Activated CD8-positive, alpha-beta memory T cell treated with anti-CD3 and anti-CD28 coated beads, Interleukin-2, amount 50 U/mL, for 1 hour (primary cell): Measurements from ENCODE around the gene PLG.
"Not testable (repeated sequence)": the region's sequence is repeated elsewhere in the genome, so short reads cannot be mapped to it uniquely, and the experiment has no call there.

Source experiments
- DNase-seq: peaks from one replicate; pipeline ENCODE4 v3.0.0-alpha.2; 2020; ENCODE audit errors: extremely low read depth

Gene PLG

GRCh38 chr6:160701918-160702680 lies at the start of gene PLG:
Gene PLG, plus strand, starts transcription at chr6:160702244. Its CDS starts 61 bp downstream, at chr6:160702305.
- DNase-seq = not testable (repeated sequence)

- DNase-seq = no peak
These were observed 42.5 kb upstream of the PLG start for GRCh38 chr6:160659562-160659961.

- DNase-seq = no peak
These were observed 40.8 kb upstream of the PLG start for GRCh38 chr6:160661216-160661615.

- no peak for DNase-seq
These were observed 39.6 kb upstream of the PLG start for GRCh38 chr6:160662429-160662828.

- no peak for DNase-seq
These were observed 39.2 kb upstream of the PLG start for GRCh38 chr6:160662842-160663241.

GRCh38 chr6:160664198-160664597 lies 37.8 kb upstream of the PLG start, which contains the start of gene LPA:
Gene LPA, minus strand, starts transcription at chr6:160664275. Its CDS starts 61 bp downstream, at chr6:160664214.
- DNase-seq = not testable (repeated sequence)

DNA sequence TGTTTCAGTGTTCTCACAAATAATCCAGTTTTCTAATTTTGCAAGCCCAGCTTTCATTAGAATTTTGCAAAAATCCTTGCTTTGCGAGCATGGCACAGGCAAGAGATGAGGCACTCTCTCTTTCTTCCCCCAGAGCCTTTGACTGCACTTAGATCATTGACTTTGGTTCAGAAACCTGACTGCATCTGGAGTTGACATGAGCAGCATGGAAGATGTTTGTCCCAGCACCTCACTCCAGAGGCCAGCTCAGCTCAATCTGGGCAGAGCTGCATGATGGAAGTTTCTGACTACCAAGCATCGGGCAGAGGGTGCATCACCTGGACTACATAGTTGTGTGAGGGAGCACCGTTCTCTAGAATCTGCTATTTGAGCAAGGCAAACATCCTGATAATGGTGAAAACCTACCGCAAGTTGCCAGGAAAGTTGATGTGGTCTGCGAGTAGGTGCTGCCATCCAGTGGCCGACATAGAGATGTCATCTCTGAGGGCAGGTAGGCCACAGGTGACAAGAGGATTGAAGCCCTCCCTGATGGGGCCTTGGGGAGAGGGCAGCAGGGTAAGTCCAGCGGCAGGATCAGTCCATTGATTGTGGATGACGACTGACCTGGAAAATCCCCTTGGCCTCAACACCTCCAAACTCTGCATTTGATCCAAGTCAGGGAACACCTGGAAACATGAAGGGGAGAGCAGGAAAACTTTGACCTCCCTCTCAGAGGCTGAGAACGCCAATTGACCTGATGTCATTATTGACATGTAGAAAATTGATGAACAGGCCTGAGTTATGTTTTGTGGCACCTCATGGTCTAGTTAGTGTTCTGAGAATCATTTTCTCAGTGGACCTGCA lies 34.2 kb upstream of the PLG start:
- DNase-seq = no peak

- no peak for DNase-seq
These were observed 33.5 kb upstream of the PLG start for GRCh38 chr6:160668589-160668988.

DNA sequence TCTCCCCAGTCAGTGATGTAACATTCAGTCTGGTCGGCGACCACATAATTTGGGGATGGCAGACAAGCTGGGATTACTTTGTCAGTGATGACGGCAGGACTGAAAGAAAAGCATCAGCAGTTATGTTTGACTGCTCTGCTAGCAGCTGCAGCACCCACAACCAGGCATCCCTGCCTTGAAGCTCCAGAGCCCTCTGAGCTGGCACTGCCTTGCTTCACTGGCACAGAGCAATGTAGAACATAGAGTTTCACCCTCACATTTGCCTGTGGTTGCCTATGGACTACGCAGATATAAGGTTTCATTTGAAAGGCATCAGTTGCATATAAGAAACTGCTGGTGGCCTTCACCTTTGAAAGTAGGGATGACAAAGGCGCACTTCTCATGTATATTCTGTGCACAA lies 25.6 kb upstream of the PLG start:
- DNase-seq = not testable (repeated sequence)

DNA sequence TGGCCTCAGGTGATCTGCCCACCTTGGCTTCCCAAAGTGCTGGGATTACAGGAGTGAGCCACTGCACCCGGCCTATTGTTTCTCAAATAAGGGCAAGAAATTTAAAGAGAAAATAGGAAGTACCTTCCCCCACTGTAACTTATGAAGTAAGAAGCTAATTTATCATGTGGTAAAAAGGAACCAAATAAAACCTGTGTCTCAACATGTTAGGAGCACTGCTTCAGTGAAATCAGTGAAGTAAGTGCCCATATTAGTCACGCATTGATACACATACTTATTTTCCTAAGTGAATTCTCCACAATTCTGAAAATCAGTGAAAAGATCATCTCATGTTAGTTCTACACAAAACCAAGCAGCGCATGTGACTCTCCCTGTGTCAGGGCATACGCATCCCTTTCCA lies 23.8 kb upstream of the PLG start:
- DNase-seq = no peak

- no peak for DNase-seq
These were observed 23.2 kb upstream of the PLG start for GRCh38 chr6:160678744-160679401.

DNA sequence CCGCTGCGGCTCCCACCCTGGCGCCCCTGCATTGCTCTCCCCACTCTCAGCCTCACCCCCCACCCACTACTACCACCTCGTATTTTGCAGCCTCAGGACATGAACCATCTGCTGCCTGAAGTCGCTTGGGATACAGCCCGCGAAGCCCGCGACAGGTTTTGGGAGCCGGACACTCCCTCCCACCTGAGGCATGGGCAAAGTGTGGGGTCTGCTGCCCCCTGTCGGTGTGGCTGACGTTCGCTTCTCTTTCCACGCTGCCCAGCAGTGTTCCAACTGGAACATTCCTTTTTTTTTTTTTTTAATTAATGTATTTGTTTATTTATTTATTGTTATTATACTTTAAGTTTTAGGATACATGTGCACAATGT lies 22.7 kb upstream of the PLG start:
- DNase-seq = no peak

- DNase-seq = not testable (repeated sequence)
These were observed 16.8 kb upstream of the PLG start for GRCh38 chr6:160685101-160685761.

DNA sequence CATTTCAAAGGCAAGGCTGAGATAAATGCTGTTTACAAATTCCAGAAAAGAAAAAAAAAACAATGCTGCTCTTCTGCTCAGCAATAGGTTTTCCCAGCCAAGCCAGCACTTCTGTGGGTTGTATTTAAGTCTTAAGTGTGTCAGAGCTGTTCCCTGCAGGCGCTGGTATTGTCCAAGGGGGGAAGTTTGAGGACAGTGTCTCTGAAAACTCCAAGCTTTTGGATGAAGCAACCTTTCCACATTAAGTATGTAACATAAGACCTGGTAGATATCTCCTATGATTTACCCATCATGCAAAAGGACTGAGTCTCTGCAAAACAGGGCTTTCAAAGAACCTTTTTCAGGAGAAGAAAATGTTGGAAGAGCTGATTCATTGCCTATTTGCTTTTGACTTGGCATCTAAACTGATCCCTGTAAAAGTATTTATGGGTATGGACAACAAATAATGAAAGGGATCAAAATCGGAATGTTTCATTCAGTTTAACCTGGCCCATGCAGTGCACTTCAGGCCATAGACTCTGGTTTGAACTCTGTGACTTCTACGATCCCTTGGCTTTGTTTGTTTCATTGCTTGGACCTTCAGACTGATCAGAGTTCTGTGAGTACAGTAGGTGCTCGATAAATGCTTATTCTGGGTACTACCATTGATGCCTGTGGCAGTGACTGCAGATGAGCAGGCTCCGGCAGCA lies 16.1 kb upstream of the PLG start:
- no peak for DNase-seq

- no peak for DNase-seq
These were observed 11.6 kb upstream of the PLG start for GRCh38 chr6:160690458-160690857.

DNA sequence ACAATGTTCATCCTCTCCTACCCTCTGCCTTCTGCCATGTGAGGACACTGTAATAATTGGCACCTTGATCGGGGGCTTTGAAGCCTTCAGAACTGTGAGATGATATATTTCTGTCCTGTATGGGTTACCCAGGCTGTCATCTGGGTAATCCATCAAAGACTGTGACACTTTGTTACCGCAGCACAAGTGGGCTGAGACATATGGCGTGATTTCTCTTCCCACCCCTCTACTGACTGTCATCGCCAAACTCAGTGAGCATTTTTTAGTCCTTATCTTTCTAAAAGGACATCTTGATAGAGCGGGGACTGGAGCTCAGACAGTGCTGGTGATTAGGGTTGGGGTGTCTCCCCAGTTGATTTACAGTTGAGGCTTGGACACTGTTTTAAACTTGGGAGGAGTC lies 10.4 kb upstream of the PLG start:
- DNase-seq = no peak

GRCh38 chr6:160692369-160692959 lies 9.6 kb upstream of the PLG start:
- no peak for DNase-seq

DNA sequence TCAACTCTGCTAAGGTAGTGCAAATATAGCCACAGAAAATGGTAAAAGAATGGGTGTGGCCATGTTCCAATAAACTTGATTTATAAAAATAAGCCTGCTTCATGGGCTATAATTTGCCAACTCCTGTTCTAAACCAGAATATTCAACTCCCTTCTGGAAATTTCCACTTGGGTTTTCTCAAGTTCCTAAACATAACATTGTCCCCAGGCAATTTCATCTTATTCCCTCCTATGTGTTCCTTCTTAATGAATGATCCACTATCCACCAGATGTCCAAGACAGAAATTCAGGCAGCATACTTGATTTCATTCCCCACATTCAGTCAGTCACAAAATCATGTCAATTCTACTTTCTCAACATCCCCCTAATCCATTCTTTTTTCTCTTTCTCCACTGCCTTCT lies 7.0 kb upstream of the PLG start:
- not testable (repeated sequence) for DNase-seq

DNA sequence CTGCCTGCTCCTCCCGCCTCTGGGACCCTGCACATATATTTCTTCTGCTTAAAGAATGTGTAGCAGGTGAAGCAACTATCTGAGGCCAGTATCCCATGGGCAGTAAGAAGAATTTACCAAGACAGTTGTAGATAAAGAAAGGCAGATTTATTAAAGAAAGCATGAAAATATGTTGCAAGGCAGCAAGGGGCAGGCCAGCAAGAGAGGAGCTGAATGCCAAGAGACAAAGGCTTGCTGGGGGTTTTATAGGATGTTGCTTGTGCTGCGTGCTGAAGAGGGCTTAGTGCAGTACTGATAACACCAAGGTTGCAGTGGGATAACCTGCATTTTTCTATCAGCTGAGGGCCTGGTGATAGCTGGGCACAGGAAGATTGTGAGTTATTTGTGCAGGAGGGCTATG lies 6.4 kb upstream of the PLG start:
- DNase-seq = not testable (repeated sequence)

- DNase-seq = not testable (repeated sequence)
These were observed 5.2 kb upstream of the PLG start for GRCh38 chr6:160696884-160697283.

DNA sequence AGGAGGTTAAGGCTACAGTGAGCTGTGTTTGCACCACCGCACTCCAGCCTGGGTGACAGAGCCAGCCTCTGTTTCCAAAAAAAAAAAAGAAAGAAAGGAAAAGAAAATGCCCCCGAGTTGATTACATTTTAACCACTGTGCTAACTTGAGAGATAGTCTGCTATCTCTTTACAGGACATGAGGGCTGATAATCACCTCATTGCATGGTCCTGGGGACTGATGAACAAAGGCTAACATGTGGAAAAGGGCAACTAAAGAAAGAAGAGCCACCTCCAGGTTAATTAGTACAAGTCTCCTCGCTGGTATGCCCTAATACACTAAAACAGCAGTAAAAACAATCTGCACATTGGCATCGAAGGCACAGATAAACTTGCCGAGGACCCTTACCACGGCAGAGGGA lies 4.2 kb upstream of the PLG start:
- no peak for DNase-seq
